ENCODE measurements around the gene MAGEB17.
"Not testable (repeated sequence)": the region's sequence is repeated elsewhere in the genome, so short reads cannot be mapped to it uniquely, and the experiment has no call there.

Gene MAGEB17

DNA sequence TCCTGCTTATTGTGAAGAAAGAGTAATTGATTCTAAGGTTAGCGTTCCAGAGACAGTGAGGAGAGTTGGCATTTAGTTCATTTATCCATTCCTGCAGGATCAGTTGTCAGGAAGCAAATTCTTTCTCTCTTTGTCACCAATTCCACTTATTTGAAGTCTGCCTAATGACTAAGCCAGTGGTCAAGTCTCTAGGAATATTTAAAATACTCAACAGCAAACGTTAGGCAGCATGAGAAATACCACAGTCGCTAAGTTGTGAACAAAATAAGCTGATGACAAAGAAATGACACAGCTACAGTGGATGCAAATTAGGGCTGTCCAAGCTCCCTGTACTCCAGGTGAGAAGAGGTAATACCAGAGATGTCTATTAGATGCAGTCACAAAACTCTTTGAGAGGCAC lies 6.6 kb upstream of the MAGEB17 start:
- DNase-seq = no peak

GRCh38 chrX:16161173-16161572 lies 6.1 kb upstream of the MAGEB17 start:
- not testable (repeated sequence) for DNase-seq

DNA sequence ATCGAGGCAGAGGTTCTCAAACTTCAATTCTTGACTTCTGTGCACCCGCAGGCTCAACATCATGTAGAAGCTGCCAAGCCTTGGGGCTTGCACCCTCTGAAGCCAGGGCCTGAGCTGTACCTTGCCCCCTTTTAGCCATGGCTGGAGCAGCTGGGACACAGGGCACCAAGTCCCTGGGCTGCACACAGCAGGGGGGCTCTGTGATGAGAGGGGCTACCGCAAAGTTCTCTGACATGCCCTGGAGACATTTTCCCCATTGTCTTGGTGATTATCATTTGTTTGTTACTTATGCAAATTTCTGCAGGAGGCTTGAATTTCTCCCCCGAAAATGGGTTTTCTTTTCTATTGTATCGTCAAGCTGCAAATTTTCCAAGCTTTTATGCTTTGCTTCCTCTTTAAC lies 4.9 kb upstream of the MAGEB17 start:
- no peak for DNase-seq

- DNase-seq = no peak
Measured at GRCh38 chrX:16164748-16165147, 2.5 kb upstream of the MAGEB17 start.

DNA sequence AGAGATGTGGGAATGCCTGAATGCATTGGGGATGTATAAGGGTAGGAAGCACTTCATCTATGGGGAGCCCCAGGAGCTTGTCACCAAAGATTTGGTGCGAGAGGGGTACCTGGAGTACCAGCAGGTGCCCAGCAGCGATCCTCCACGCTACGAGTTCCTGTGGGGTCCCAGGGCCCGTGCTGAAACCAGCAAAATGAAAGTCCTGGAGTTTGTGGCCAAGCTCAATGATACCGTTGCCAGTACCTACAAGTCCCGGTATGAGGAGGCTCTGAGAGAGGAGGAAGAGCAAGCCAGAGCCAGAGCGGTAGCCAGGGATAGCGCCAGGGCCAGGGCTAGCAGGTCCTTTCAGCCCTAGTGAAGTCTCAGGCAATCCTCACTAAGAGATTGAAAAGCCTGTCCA lies 3.8 kb downstream of the MAGEB17 start:
- DNase-seq = no peak

GRCh38 chrX:16171944-16172343 lies 4.7 kb downstream of the MAGEB17 start:
- DNase-seq = no peak

GRCh38 chrX:16172391-16172790 lies 5.1 kb downstream of the MAGEB17 start:
- no peak for DNase-seq

DNA sequence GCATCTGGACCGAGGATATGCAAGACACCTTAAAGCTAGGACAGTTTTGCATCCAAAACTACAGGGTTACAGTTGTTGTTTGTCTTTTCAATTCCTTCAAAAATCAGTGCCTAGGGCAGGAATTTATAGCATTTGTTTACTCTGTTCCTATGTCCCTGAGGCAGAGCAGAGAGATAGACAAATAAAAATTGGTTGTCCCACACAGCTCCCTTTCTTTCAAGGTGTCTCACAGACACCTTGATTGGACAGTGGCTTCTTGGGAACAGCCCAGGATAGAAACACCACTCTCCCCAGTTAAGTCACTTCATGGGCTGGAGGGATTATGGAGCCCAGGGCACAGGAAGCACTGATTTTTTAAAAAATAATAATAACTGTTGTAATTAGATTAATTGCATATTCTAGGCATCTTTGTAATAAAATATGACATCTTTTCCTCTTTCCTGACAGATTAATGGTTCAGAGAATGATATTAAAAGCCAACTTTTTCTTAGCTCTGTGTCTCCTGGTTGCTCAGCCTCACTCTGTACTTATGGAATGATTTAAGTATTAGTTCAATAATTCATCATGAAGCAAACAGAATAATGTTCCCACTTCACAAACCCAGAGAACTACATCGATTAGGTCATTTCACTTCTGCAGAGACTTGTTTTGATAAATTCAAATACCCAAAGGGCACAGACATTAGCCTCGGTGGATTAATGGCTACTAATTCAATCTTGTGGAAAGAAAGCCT lies 8.2 kb downstream of the MAGEB17 start:
- DNase-seq = no peak

GRCh38 chrX:16177260-16177659 lies 10.0 kb downstream of the MAGEB17 start:
- no peak for DNase-seq

GRCh38 chrX:16183843-16184242 lies 16.6 kb downstream of the MAGEB17 start:
- not testable (repeated sequence) for DNase-seq

- DNase-seq = no peak
Measured at GRCh38 chrX:16185725-16186136, 18.4 kb downstream of the MAGEB17 start.

DNA sequence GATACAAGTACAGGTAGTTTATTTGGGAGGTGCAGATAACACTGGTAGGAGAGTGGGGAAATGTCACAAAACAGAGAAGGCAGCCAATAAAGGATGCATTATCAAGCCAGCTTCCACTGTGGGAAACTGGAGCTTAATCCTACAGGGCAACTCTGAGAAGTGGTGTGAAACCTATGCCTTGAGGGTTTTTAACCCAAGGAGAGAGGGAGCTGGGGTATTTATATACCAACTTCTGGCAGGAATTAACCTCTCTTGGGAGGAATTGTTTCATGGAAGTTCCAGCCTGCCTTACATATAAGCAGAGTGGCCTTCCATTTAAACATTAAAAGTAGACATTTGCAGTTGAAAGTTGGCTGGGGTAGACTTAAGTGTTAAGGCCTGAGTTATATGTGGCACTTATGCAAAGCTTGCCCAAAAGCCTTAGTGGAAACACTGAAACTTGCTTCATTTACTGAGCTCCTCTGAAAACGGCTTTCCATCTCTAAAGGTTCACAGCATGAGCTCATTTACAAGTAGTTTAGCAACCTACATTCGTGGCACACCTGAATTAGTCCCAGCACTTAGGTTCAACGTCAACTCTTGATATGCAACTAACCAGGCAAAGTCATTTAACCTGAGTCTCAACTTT lies 19.2 kb downstream of the MAGEB17 start:
- no peak for DNase-seq

GRCh38 chrX:16187024-16187760 lies 19.9 kb downstream of the MAGEB17 start:
- no peak for DNase-seq

DNA sequence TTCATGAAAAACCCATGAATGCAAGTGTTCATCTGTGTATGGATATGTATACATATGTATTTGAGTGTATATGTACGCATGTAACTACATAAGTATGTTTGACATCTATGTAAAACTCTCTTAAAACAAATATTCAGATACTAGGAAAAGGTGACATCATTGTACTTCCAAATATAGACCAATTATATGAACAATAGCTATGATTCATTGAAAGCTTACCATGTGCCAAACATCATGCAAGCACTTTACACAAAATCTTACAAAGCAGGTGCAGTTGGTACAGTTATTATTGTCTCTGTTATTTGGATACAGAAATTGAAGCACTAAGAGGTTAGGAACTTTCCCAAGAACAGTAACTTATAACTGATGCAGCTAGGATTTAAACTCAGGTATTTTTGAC lies 21.4 kb downstream of the MAGEB17 start:
- DNase-seq = no peak

DNA sequence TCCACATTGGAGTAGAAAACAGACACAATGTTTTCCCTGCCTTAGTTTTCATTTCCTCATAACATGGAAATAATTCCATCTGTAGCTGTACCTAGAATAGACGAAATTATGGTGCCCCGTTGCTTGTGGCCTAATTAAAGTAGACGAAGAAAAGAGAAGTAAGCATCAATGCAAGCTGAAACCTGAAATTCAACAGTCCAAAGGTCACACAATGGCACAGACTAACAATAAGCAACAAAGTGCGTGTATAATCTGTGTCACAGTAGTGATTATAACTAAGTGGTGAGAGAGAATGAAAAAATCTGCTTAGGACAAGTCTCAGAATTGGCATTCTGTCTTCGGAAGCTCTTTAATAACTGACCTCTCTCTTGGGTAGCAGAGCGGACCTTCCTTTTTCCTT lies 24.3 kb downstream of the MAGEB17 start:
- no peak for DNase-seq

- no peak for DNase-seq
Measured at GRCh38 chrX:16196829-16197228, 29.5 kb downstream of the MAGEB17 start.

DNA sequence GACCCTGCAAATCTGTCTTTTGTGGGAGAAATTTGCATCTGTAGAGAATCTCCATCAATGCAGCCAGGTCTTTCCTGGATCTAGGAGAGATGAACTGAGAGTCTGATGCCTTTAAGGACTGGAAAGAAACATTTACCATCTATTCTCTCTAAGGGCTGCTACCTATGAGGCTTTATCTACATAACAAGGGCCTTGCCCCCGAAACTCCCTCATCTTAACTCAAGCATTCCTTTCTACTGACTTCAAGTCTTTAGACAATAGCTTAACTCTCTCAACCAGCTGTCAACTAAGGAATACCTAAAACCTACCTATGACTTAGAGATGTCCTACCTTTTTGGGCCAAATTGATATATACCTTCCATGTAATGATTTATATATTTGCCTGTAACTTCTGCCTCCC lies 32.1 kb downstream of the MAGEB17 start:
- no peak for DNase-seq

DNA sequence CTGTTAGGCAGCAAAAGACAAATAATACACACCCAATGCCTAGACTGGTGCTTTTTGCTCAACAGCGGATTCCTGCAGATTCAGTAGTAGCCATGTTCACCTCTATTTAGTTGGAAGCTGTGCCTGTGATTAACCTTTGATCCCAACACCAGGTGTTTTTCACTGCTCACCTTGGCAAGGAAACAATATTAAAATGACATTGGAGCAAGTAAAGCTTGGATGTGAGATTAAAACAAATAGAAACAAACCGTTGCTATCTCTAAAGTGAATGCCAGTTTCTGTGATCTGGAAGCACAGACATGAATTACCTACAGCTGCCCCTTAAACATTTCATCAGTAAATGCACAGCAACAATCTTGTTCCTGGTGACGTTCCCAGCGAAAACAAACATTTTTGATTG lies 35.7 kb downstream of the MAGEB17 start:
- no peak for DNase-seq

GRCh38 chrX:16204538-16204937 lies 37.3 kb downstream of the MAGEB17 start:
- no peak for DNase-seq

DNA sequence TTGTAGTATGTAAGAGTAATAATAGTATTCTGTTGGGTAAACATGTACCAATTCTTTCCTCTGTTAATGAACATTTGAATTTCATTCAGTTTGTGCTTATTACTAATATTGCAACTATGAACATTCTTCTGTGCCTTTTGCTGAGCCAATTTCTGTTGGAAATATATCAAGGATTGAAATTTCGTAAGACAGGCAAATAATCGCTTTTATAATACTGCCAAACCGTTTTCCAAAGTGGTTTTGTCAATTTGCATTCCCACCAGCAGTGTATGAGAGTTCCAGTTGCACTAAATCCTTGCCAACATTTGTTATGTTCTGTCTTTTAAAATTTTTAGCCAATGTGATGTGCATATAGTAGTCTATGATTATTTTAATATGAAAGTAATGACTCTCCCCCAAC lies 38.6 kb downstream of the MAGEB17 start:
- DNase-seq = no peak

GRCh38 chrX:16207634-16208033 lies 40.4 kb downstream of the MAGEB17 start:
- no peak for DNase-seq

DNA sequence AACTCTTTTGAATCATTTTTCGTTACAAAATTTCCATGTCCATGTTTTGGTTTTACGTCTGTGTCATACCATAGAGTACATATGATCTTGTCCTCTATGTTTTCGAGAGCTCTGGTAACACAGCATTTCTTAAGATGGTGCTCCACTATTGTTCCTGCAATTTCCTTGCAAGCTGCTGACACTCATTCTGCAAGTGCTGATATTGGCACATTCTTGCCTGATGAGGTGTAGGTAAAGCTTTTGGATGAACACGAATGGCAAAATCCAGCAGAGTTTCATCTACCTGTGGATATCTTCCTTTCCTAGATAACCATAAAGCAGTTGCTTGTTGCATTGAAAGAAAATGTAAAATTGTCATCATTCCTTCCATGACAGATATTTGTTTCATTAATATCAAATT lies 41.3 kb downstream of the MAGEB17 start:
- DNase-seq = no peak

DNA sequence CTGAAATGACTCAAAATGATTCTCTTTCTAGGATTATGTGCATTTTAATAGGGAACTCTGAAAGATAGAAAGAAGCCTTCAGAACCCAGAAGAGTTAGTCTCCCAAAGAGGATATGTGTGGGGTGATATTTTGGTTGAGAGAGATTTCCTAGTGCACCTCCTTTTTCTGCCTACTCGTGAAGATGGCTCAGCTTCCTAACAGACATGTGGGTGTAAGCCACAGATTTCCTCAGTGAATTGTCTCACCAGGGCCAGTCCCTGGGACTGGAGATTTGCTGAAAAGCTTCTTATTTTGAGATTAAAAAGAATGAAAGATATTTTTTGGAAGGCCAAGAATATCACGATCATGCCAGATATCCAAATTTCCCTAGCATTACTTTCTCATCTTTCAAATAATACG lies 42.8 kb downstream of the MAGEB17 start:
- no peak for DNase-seq

DNA sequence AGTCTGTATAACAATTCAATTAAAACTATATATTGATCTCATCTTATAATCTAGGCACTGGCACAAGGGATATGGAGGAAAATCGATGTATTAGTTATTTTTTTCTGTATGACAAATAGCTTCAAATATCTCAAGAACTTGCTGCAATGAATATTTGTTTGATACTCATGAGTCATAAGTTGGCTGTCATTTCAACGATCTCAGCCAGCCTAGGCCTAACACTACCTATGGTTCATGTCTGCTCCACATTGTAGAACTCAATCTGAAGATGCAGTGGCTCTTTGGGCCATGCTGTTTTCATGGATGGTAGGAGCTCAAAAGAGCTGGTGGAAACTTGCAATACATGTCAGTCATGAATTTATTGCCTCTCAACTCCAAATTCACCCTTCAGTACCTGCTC lies 44.7 kb downstream of the MAGEB17 start:
- no peak for DNase-seq
